ENCODE data around the gene H2BK1.

DNA sequence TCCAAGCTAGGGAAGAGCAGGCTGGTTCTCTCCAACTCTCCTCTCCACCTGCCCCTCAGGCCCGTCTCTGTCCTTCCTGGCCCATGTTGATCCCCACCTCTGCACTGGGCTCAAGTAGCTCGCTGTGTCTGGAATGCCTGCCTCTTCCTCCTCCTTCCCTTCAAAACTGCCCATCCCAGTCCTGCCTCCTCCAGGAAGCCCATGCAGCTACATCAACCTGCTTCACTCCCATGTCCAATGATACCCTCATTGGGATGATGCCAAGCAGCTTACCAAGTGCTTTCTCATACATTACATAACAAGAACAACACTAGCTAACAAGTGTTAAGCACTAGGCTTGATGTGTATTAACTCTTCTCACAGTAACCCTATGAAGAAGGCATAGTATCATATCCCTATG is 31.5 kb downstream of the H2BK1 start:
- TF ChIP-seq, protein P1, sequence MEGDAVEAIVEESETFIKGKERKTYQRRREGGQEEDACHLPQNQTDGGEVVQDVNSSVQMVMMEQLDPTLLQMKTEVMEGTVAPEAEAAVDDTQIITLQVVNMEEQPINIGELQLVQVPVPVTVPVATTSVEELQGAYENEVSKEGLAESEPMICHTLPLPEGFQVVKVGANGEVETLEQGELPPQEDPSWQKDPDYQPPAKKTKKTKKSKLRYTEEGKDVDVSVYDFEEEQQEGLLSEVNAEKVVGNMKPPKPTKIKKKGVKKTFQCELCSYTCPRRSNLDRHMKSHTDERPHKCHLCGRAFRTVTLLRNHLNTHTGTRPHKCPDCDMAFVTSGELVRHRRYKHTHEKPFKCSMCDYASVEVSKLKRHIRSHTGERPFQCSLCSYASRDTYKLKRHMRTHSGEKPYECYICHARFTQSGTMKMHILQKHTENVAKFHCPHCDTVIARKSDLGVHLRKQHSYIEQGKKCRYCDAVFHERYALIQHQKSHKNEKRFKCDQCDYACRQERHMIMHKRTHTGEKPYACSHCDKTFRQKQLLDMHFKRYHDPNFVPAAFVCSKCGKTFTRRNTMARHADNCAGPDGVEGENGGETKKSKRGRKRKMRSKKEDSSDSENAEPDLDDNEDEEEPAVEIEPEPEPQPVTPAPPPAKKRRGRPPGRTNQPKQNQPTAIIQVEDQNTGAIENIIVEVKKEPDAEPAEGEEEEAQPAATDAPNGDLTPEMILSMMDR (IDR thresholded peaks at IDR 0.05 in 2 of 3, conservative IDR thresholded peaks at IDR 0.05 in 1 of 3; ENCODE audit: borderline replicate concordance in 1 of 3, insufficient read depth in 1 of 3, low read depth in 2 of 3, low read length in 2 of 3) = no peak
- TF ChIP-seq, protein P2, sequence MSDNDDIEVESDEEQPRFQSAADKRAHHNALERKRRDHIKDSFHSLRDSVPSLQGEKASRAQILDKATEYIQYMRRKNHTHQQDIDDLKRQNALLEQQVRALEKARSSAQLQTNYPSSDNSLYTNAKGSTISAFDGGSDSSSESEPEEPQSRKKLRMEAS (IDR thresholded peaks at IDR 0.05) = no peak
- TF ChIP-seq POLR2A (IDR thresholded peaks at IDR 0.05; ENCODE audit: borderline replicate concordance, extremely low read depth, insufficient read depth, insufficient read length) (no peak), EZH2phosphoT487 (IDR thresholded peaks at IDR 0.05; ENCODE audit: borderline replicate concordance) (no peak), EZH2 (IDR thresholded peaks at IDR 0.05) (no peak), POLR2AphosphoS5 (IDR thresholded peaks at IDR 0.05; ENCODE audit: low read depth, low read length) (no peak)

Data from HCT116 (cell line).